WI38 (cell line): Measurements from ENCODE around the gene OVOL1.

ENCODE experiments used
- H3K4me3 ChIP-seq: 2 replicates; pipeline ENCODE4 v1.5.1; 2011; ENCODE audit warnings: low read depth, mild to moderate bottlenecking, control low read depth, low read length
- TF ChIP-seq, protein P1 (sequence below): IDR thresholded peaks from 2 replicates; pipeline ENCODE4 v1.5.1; 2012; ENCODE audit warnings: low read depth, mild to moderate bottlenecking, control low read depth, low read length

The OVOL1 gene

DNA sequence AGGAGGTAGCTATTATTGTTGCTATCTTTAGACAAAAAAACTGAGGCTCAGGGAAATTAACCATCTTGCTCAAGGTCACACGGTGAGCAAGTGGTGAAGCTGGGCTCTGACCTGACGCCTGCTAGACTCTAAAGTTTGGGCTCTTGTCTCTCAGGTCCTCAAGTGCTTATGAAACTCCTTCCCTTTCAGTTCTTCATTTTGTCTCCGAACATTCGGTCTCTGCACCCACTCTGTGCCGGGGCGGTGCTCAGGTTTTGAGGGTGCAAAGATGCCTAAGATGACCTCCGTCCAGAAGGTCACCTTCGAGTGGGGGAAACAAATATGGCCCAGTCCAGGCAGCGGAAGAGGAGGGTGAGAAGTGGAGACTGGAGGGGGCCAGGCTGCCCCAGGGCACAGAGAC is 16.0 kb downstream of the OVOL1 start:
- no peak overlapping the region for H3K4me3 ChIP-seq
- TF ChIP-seq, protein P1, sequence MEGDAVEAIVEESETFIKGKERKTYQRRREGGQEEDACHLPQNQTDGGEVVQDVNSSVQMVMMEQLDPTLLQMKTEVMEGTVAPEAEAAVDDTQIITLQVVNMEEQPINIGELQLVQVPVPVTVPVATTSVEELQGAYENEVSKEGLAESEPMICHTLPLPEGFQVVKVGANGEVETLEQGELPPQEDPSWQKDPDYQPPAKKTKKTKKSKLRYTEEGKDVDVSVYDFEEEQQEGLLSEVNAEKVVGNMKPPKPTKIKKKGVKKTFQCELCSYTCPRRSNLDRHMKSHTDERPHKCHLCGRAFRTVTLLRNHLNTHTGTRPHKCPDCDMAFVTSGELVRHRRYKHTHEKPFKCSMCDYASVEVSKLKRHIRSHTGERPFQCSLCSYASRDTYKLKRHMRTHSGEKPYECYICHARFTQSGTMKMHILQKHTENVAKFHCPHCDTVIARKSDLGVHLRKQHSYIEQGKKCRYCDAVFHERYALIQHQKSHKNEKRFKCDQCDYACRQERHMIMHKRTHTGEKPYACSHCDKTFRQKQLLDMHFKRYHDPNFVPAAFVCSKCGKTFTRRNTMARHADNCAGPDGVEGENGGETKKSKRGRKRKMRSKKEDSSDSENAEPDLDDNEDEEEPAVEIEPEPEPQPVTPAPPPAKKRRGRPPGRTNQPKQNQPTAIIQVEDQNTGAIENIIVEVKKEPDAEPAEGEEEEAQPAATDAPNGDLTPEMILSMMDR, result no peak

DNA sequence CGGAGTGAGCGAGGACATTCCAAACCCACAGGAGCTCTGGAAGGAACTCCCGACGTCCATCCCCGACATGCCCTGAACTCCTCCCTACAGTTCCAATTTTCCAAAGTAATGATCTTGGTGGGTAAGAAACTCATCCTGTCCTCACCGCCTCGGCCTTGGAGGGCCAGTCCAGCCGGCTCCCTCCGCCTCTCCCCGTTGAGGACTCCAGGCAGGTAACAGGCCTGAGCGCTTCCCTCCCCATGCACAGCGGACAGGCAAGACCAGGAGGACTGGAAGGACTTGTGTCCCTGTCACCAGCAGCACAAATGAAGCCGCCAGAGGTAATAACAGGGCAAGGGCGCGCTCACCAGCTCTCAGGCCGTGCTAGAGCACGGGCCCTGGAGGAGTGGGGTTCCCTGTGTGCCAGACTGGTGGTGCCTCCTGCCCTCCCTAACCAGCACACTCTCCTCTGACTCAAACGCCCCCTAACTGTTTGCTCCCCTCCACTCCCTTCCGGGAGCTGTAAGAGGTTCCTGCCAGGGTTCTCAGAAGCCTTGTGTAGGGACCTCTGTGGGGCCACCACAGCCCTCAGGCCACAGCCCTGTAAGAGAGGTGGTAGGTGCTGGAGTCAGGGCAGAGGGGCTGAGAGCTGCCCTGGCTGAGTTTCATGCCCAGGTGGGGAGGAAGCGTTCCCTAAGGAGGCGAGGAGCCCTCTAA is 17.1 kb downstream of the OVOL1 start:
- TF ChIP-seq, protein P1, result no peak
- H3K4me3 ChIP-seq, result no peak overlapping the region

DNA sequence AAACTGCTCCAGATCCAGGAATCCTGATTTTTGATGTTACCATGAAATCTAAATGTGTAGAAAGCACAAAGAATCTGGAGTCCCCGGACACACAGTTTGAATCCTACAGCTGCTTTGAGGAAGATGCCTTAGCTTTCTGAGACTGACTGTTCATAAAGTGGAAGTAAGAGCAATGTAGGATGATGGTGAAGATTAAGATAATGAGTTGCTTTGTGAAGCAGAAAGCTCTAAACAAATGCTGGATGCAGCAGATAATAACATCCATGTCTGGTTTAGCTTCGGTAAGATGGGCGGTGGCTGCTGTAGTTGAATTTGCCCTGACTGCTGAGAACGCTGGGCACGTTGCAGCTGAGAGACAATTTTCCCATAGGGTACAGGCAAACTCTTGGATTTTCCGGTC is 20.1 kb downstream of the OVOL1 start:
- H3K4me3 ChIP-seq, result no peak overlapping the region
- TF ChIP-seq, protein P1, result no peak

DNA sequence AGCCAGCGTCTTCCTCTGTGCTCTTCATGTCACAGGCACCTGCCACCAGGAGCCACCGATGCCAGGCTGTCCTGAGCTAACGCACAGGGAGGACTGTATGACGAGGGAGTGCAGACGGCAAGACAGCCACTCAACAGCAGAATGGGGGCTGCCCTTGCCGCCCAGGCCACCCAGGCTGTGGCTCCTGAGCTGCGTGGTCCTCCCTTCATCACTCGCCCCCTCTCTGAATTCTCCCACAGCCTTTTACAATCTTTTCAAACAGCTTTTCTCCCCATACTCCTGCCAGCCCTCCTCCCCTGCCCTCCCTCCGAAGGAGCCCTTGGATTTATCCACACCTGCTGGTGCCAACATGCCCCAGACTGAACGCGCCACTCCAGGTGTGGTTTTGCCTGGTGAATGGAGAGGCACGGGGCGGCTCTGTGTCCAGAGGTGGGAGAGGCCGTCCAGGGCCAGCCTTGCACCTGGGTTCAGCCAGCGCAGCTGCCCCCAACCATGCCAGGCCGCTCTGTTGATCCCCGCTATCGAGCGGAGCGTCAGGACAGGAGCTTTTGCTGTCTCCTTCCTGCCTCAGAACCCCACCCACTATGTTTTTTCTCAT is 22.0 kb downstream of the OVOL1 start:
- H3K4me3 ChIP-seq, result no peak overlapping the region
- TF ChIP-seq, protein P1, result no peak

DNA sequence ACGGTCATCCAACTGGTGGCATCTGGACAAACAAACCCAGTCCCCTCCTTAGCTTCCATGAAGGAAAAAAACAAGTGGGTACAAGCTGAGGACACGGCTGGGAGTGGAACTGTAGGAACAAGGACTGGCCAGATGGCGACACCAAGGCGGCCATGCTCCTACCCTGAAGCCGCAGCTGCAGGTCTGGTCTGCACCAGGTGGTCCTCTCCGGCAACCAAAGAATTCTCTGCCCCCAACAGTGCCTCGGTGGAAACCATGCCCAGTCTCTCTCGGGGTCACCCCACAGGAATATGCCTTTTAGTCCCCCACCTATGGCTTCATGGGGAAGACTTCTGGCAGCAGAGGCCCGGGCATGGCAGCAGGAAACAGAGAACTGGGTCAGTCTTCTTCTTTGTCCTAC is 22.6 kb downstream of the OVOL1 start:
- H3K4me3 ChIP-seq, result no peak overlapping the region
- TF ChIP-seq, protein P1, result no peak

DNA sequence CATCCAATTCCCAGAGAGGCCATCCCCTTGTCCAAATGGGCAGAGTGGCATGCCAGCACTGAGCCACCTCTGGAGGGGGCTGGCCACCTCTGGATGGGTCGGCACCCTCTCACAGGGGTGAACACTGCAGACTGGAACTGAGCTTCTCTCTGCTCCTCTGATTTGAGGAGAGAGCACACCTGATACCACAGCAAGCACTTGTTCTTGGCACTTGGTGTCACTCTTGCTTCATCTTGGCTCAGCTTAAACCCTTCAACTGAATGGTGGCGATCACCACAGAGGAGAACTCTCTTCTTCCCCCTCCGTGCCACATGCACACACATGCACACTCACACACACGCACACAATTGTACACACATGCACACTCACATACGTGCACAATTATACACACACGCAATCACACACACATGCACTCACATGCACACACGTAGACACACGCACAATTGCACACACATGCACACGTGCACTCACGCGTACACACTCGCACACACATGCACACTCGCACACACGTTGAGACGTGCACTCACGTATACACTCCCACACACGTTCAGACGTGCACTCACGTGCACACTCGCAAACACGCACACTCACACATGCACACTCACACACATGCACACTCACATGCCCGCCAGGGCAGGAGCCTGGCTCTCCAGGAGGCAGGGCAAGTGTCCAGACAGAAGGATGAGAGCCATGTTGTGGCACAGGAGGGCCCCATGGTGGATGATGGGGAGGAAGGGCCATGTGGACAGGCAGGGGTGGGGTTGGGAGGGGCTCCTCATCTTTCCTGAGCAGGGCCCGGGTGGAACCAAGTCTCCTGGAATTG is 23.4 kb downstream of the OVOL1 start:
- no peak overlapping the region for H3K4me3 ChIP-seq
- TF ChIP-seq, protein P1, result no peak
